Kidney glomerular epithelial cell (primary cell): ENCODE results near the gene HMGN2.
A peak's percentile ranks its signal among the peaks of the same experiment; 100 is the strongest.
"Not testable (repeated sequence)": the region's sequence is repeated elsewhere in the genome, so short reads cannot be mapped to it uniquely, and the experiment has no call there.

Experiments used
- DNase-seq: peaks from one replicate; lab custom pipeline; 2025; lab: John Stamatoyannopoulos, UW

Gene HMGN2

GRCh38 chr1:26477446-26478152 is 5.4 kb downstream of the HMGN2 start:
- no peak for DNase-seq

- no peak for DNase-seq
Measured at GRCh38 chr1:26478159-26478558, 5.9 kb downstream of the HMGN2 start.

GRCh38 chr1:26478988-26479387 is 6.7 kb downstream of the HMGN2 start:
- no peak for DNase-seq

DNA sequence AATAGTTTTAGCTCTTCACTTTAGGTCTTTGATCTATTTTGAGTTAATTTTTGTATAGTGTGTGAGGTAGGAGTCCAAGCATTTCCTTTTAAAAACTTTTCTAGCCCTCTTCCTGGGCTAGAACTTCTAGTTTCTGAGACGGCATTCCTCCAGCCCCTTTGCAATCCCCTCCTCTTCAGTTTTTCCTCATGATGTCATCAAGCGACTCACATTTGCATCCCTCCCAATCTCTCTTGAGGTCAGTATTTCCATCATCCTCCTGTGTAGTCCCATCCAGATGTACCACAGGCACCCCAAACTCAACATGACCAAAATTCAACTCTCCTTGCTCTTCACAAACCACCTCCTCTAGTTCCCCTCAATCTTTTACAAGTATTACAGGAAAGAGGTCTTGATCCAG is 10.7 kb downstream of the HMGN2 start:
- DNase-seq, result no peak

DNA sequence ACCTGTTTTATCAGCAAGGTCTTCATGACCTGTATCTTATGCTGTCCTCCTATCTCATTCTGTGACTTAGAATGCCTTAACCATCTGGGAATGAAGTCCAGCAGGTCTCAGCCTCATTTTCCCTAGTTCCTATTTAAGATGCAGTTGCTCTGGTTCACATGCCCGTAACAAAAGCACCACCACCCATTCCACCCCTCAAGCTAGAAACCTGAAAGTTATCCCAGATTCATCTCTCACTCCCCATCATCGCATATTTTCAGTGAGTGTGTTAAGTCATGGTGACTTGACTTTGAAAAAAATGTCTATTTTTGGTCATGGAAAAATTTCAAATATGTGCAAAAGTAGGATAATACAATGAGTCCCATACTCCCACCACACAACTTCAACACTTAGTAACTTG is 11.7 kb downstream of the HMGN2 start:
- DNase-seq, result peak; percentile 14

- no peak for DNase-seq
Measured at GRCh38 chr1:26490155-26490554, 17.9 kb downstream of the HMGN2 start.

DNA sequence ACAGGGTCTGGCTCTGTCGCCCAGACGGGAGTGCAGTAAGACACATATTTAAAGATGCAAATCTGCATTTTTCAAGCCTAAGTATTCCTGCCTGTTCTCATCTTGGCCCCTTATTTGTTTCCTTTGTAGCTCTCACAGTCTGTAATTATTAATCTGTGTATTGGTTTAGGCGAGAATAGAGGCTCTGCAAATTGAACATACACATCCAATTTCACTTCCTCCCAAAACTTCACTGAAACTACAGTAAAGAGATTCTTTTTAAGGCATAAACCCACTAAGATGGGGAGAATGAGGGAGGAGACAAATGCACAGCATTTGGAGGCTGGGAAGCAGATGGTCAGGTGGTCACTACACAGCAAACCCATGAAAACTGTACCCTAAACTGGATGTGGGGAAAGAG is 21.0 kb downstream of the HMGN2 start:
- DNase-seq, result no peak

DNA sequence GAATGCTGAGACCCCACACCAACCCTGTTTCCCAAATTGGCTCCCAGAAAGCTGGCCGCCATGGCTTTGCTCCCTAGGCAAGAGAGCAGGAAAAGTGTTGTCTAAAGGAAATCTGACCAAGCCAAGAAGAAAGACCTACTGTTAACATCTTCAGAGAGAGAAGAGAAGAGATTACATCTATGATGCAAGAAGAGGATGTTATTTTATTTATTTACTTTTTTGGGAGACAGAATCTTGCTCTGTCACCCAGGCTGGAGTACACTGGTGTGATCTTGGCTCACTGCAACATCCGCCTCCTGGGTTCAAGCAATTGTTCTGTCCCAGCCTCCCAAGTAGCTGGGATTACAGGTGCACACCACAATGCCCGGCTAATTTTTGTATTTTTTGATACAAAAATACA is 21.7 kb downstream of the HMGN2 start:
- DNase-seq, result no peak

- DNase-seq, result no peak
Measured at GRCh38 chr1:26496861-26497260, 24.6 kb downstream of the HMGN2 start.

DNA sequence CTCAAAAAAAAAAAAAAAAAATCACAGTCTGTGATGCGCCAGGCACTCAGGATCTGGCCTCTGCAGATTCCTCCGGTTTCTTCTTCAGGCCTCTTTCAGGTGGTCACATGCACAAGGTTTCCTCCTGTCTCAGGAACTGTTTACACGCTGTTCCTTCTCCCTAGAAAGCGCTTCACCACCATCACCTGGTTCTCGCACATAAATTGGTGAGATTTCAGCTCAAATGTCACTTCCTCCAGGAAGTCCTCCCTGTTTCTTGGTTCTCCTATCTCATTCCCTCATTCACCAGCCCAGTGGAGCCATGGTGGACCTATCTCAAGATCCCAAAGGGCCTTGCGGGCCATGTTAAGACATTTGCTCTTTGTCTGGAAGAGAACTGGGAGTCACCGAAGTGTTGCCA is 26.7 kb downstream of the HMGN2 start:
- no peak for DNase-seq

DNA sequence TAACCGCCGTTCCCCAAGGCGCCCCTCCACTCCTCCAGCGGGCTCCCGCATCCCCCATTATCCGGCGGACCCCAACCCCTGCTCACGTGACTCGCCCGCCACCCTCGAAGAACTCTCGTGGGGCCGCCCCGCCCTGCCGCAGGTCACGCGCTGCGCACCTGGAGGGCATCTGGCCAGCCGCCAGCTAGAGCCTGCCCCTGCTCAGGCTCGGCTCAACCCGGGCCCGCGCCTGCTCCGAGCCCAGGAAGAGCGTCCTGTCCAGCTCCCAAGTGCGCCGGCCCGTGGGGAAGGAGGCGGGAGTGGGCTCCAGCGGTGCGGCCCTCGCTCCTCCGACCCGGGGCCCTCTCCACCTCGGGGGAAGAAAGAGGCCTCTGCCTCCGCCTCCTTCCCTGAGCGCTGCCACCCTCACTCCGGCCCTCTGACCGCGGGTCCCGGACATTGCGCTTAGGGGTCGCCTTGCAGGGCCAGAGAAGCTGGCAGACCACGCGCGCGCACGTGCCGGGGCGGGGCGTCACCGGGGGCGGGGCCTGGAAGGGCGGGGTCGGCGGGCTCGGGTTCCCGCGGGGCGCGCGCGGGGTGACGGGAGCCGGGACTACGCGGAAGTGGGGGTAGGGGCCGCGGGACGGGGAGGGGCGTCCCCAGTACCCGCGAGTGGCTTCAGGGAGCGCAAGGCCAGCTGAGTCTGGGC is 28.4 kb downstream of the HMGN2 start:
- DNase-seq, result peak; percentile 69

GRCh38 chr1:26510711-26511110 is 38.5 kb downstream of the HMGN2 start:
- peak; percentile 77 for DNase-seq

DNA sequence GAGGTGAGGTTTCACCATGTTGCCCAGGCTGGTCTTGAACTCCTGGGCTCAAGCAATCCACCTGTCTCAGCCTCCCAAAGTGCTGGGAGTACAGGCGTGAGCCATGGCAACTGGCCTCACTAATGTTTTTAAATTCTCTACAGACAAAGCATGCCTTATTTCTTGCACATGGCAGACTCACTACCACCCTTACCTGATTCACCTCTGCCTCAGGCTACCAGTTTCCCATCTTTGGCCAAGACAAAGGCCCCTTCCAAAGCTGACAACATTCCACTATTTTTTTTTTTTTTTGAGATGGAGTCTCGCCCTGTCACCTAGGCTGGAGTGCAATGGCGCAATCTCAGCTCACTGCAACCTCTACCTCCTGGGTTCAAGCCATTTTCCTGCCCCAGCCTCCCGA is 43.6 kb downstream of the HMGN2 start:
- DNase-seq, result not testable (repeated sequence)

- no peak for DNase-seq
Measured at GRCh38 chr1:26516987-26517765, 44.9 kb downstream of the HMGN2 start.

DNA sequence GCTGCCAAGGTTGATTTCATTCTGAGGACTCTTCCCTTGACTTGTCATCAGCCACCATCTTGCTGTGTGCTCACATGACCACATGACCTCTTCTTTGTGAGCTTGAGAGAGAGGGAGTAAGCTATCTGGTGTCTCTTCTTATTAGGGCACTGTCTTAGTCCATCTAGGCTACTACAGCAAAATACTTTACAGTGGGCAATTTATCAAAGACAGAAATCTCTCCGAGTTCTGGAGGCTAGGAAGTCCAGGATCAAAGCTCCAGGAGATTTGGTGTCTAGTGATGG is 45.5 kb downstream of the HMGN2 start:
- no peak for DNase-seq

- DNase-seq, result no peak
Measured at GRCh38 chr1:26518355-26518754, 46.1 kb downstream of the HMGN2 start.

DNA sequence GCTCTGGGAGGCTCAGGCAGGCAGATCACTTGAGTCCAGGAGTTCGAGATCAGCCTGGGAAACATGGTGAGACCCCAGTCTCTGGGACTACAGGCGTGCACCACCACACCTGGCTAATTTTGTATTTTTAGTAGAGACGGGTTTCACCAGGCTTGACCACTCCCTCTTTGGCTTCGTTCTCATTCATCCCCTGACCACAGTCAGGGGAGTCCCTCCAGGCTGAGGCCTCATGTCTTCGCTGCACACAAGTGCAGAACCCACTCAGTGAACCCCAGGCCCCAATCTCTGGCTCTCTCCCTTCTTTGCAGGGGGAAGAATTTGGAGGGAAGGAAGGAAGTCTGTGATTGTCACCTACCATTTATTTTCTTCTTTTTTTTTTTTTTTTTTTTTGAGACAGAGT is 48.1 kb downstream of the HMGN2 start:
- no peak for DNase-seq

DNA sequence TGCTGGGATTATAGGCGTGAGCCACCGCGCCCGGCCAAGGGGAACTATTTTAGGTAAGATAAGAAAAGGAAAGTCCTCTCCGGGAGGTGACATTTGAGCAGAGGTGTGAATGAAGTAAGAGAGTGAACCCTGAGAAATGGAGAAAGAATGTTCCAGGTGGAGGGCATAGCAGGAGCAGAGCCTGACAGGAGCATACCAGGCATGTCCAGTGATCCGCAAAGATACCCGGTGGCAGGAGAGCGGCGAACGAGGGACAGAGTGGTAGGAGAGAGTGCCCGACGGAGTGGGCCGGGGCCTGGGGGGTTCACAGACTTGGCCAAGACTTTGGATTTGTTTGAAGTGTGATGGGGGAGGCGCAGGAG is 49.4 kb downstream of the HMGN2 start:
- no peak for DNase-seq

GRCh38 chr1:26522073-26522472 is 49.8 kb downstream of the HMGN2 start:
- DNase-seq, result no peak

DNA sequence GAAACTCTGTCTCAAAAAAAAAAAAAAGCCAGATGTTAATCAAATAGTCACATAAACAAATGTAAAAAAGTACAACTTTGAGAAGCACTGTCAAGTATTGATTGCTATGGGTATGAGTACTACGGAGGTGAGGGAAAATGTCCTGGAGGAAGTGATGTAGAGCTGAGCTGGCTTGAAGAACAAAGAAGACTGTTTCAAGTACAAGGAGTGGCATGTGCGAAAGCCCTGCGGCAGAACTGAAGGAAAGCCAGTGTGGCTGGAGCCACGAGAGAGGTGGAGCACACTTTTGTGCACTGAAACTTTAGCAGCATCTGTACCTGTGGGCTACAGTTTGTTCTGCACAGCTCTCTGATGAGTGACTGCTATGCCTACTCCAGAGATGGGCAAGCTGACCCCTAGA is 51.9 kb downstream of the HMGN2 start:
- DNase-seq, result no peak
